Stimulated activated CD8-positive, alpha-beta memory T cell treated with anti-CD3 and anti-CD28 coated beads, Interleukin-7, amount 100 ng/mL, for 4 hours (primary cell): ENCODE results near the gene ABR.
"Not testable (repeated sequence)": the region's sequence is repeated elsewhere in the genome, so short reads cannot be mapped to it uniquely, and the experiment has no call there.

Experiments
- DNase-seq, 2 donors: peaks; one replicate each; pipeline ENCODE4 v3.0.0-alpha.2; 2020; ENCODE audit warnings: low read depth in 2 of 2

Gene ABR

GRCh38 chr17:1147664-1148063, 32.1 kb downstream of the ABR start:
- DNase-seq: no peak

GRCh38 chr17:1146561-1147265, 33.1 kb downstream of the ABR start:
- DNase-seq: no peak

GRCh38 chr17:1145311-1145986, 34.3 kb downstream of the ABR start:
- DNase-seq: no peak

- no peak for DNase-seq
Observed at GRCh38 chr17:1144162-1144561, 35.6 kb downstream of the ABR start.

- no peak for DNase-seq
Observed at GRCh38 chr17:1143573-1143972, 36.2 kb downstream of the ABR start.

GRCh38 chr17:1142561-1142971, 37.2 kb downstream of the ABR start:
- DNase-seq: no peak

- DNase-seq: no peak
Observed at GRCh38 chr17:1137465-1137894, 42.3 kb downstream of the ABR start.

- DNase-seq: no peak
Observed at GRCh38 chr17:1136748-1137147, 43.0 kb downstream of the ABR start.

GRCh38 chr17:1134634-1135324, 45.0 kb downstream of the ABR start:
- no peak for DNase-seq

GRCh38 chr17:1130191-1130590, 49.6 kb downstream of the ABR start:
- DNase-seq: no peak

- DNase-seq: not testable (repeated sequence)
Observed at GRCh38 chr17:1128463-1128862, 51.3 kb downstream of the ABR start.

- no peak for DNase-seq
Observed at GRCh38 chr17:1126801-1127550, 52.8 kb downstream of the ABR start.

GRCh38 chr17:1126250-1126797, 53.5 kb downstream of the ABR start:
- no peak for DNase-seq

GRCh38 chr17:1125788-1126145, 54.0 kb downstream of the ABR start:
- no peak for DNase-seq

GRCh38 chr17:1124896-1125787, 54.6 kb downstream of the ABR start:
- no peak for DNase-seq

GRCh38 chr17:1123921-1124715, 55.7 kb downstream of the ABR start:
- DNase-seq: no peak

GRCh38 chr17:1123393-1123831, 56.4 kb downstream of the ABR start:
- DNase-seq: no peak

GRCh38 chr17:1122533-1123392, 57.0 kb downstream of the ABR start:
- peak; percentile 64 to 69 for DNase-seq

- DNase-seq: not testable (repeated sequence)
Observed at GRCh38 chr17:1121442-1121817, 58.4 kb downstream of the ABR start.
